SJSA1 (cell line): Measurements from ENCODE around the gene LNP1. TPM values are rescaled to one million over a fixed set of nuclear protein-coding genes. Genes with fewer than 3 reads are reported as not detected.

Source experiments
- DNase-seq, 2 experiments: peaks; one replicate each; pipeline ENCODE4 v3.0.0-alpha.2; 2015 to 2020; ENCODE audit warnings: low spot score in 2 of 2, low read depth in 1 of 2
- H3K27ac ChIP-seq: fragments of 250-450 bp; sonication (Bioruptor Pico); 2 replicates; pipeline ENCODE4 v1.5.1; 2020; ENCODE audit warnings: mild to moderate bottlenecking, moderate library complexity
- H3K27me3 ChIP-seq: fragments of 250-450 bp; sonication (Bioruptor Pico); replicated peaks from 2 replicates; pipeline ENCODE4 v1.5.1; 2020; ENCODE audit warnings: mild to moderate bottlenecking, moderate library complexity
- H3K36me3 ChIP-seq: fragments of 250-450 bp; sonication (Bioruptor Pico); 2 replicates; pipeline ENCODE4 v1.5.1; 2020; ENCODE audit warnings: mild to moderate bottlenecking
- H3K4me1 ChIP-seq: fragments of 250-450 bp; sonication (Bioruptor Pico); replicated peaks from 2 replicates; pipeline ENCODE4 v1.6.1; 2021; ENCODE audit warnings: mild to moderate bottlenecking
- H3K4me3 ChIP-seq: fragments of 250-450 bp; sonication (Bioruptor Pico); 2 replicates; pipeline ENCODE4 v1.5.1; 2020; ENCODE audit warnings: mild to moderate bottlenecking
- H3K9me3 ChIP-seq: fragments of 250-450 bp; sonication (Bioruptor Pico); replicated peaks from 2 replicates; pipeline ENCODE4 v1.5.1; 2020; ENCODE audit warnings: mild to moderate bottlenecking
- total RNA-seq: library from RNA; depleted of rRNA; stranded (reverse); fragments of >200 nt; shearing (Covaris generic); gene quantifications from 2 replicates; pipeline ENCODE4 v1.2.3, GENCODE V29; 2014

The LNP1 gene
- total RNA-seq, 1 experiment from 2014 or later: 1.6 TPM

DNA sequence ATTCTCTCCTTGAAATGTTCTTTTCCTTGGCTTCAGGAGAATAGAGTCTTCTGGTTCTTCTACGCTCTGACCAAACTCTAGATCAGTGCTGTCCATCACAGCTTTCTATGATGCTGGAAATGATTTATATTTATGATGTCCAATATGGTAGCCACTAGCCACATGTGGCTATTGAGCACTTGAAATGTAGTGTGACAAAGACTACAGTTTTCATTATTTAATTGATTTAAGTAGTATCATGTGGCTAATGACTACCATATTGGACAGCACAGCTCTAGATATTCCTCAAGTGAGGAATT is 2.9 kb downstream of the LNP1 start:
- Histone ChIP-seq H3K4me3 (no peak overlapping the region), H3K4me1 (peaks cover 12% of the 10 kb centered on the region; the same call in 1 of the 2 replicates), H3K27me3 (no peaks in the 10 kb centered on the region), H3K27ac (no peak overlapping the region), H3K9me3 (no peaks in the 10 kb centered on the region), H3K36me3 (peaks cover 5% of the 10 kb centered on the region; the same call in 1 of the 2 replicates)
- no peak for DNase-seq

DNA sequence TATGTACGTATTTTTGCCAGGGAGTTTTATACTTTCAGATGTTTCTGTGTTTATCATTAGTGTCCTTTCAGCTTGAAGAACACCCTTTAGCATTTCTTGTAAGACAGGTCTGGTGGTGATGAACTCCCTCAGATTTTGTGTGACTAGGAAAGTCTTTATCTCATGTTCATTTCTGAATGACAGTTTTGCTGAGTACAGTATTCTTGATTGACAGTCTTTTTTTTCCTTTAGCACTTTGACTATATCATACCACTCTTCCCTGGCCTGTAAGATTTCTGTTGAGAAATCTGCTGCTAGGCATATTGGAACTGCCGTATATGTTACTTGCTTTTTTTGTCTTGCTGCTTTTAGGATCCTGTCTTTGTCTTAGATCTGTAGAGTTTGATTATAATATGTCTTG is 5.8 kb downstream of the LNP1 start:
- Histone ChIP-seq H3K27ac (no peak overlapping the region), H3K9me3 (no peaks in the 10 kb centered on the region), H3K4me1 (peaks cover 7% of the 10 kb centered on the region; the same call in 1 of the 2 replicates), H3K4me3 (no peak overlapping the region), H3K36me3 (0 out of 2 replicates have a peak, but pooled peaks cover 2% of the 10 kb centered on the region), H3K27me3 (no peaks in the 10 kb centered on the region)
- no peak for DNase-seq

DNA sequence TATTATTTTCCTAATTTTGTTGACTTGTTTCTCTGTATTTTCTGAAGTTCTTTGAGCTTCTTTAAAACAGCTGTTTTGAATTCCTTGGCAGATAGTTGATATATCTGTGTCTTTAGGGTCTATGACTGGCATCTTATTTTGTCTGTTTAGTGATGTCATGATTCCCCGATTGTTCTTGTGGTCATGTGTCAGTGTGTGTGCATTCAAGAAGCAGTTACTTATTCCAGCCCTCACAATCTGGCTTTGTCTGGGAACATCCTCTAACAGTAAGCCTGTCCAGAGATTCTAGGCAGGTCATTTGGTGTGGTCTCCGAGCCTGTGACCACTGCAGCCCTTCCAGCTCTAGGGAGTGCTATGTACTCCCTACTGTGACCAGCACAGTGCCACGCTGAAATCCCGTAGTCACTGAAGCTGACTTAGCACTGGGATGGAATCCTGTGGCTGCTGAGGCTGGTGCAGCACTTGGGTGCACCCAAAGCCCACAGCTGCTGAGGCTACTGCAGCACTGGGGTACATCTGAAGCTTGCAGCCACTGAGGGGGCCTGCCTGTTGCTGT is 6.7 kb downstream of the LNP1 start:
- Histone ChIP-seq H3K4me1 (no peaks in the 10 kb centered on the region), H3K27me3 (no peaks in the 10 kb centered on the region), H3K27ac (no peak overlapping the region), H3K36me3 (0 out of 2 replicates have a peak, but pooled peaks cover 2% of the 10 kb centered on the region), H3K9me3 (no peaks in the 10 kb centered on the region), H3K4me3 (no peak overlapping the region)
- DNase-seq: no peak

DNA sequence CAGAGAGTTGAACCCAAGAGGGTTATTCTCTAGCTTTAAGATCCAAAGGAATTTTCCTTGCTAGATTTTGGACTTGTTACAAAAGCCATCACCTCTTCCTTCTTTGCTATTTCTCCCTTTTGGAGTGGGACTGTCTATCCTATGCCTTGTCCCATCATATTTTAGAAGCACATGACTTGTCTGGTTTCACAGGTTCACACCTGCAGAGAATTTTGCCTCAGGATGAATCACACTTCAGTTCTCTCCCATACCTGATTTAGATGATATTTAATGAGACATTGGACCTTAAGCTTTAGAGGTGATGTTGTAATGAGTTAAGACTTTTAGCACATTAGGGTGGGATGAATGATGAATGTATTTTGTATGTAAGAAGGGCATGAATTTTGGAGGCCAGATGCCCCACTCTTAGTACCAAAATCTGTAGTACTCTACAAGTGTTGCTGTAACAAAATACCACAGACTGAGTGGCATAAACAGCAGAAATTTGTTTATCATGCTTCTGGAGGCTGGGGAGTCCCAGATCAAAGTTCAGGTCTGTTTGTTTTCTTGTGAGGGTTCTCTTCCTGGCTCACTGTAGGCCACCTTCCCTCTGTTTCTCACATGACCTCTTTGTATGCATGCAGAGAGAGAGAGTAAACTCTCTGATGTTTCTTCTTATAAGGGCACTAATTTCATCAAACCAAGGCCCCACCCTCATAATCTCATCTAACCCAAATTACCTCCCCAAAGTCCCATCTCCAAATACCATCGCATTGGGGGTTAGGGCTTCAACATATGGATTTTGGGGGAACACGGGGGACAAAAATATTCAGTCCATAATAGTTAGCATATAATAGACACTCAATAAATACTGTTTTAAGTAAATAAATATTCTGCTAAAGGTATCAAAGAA is 10.0 kb downstream of the LNP1 start:
- H3K9me3 ChIP-seq: no peaks in the 10 kb centered on the region
- H3K27me3 ChIP-seq: no peaks in the 10 kb centered on the region
- 0 out of 2 replicates have a peak, but pooled peaks cover 2% of the 10 kb centered on the region for H3K36me3 ChIP-seq
- no peaks in the 10 kb centered on the region for H3K4me1 ChIP-seq
- no peak overlapping the region for H3K27ac ChIP-seq
- H3K4me3 ChIP-seq: no peak overlapping the region
- DNase-seq: no peak

DNA sequence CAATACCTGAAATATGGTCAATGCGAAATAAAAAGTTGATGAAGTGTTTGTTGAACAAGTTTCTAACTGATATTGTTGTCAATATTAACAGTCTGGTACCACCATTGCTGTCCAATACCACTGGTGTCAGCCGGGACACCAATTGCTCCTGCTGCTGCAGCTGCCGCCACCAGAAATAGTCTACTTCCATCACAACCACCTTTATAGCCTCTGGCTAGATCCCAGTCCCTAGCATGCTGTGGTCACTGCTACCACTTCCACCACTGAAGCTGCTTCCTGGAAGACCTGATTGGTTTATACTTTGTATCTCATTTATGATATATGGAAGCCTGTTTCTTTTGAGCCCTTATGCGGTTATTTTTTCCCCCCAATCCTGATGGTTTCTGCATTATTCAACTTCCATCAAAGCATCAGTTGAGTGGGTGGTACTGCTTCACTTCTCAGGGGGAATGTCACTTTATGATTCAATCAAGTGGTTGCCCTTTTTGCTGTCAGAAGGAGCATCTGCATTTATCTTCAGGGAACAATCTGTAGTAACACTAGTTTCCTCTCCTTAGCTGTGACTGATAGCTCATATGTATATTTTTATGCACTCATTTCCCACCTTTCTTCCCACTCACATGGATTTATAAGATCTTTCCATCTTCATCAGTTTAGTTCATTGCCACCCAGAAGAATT is 11.7 kb downstream of the LNP1 start:
- no peaks in the 10 kb centered on the region for H3K4me1 ChIP-seq
- no peak overlapping the region for H3K27ac ChIP-seq
- no peak for DNase-seq
- no peaks in the 10 kb centered on the region for H3K27me3 ChIP-seq
- H3K36me3 ChIP-seq: 0 out of 2 replicates have a peak, but pooled peaks cover 2% of the 10 kb centered on the region
- H3K9me3 ChIP-seq: no peaks in the 10 kb centered on the region
- no peak overlapping the region for H3K4me3 ChIP-seq

DNA sequence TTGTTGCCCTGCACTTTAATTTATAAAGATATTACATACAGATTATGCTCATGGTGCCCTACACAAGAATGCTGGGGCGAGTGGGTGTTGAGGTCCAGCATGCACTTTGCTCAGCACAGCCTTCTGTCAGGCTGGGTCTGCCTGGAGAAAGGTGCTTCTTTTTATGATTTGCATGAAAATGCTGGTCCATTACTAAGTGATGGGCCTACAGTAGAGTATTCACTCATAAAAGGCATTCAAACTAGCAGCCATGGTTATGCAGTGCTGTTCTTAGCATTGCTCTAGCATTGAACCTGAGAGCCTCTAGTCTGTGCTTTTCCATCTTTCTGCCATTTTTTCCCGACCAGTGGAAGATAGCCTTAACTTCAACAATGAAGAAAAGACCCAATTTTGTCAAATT is 12.3 kb downstream of the LNP1 start:
- Histone ChIP-seq H3K9me3 (no peaks in the 10 kb centered on the region), H3K27me3 (no peaks in the 10 kb centered on the region), H3K4me3 (no peak overlapping the region), H3K36me3 (0 out of 2 replicates have a peak, but pooled peaks cover 2% of the 10 kb centered on the region), H3K4me1 (no peaks in the 10 kb centered on the region), H3K27ac (no peak overlapping the region)
- no peak for DNase-seq

DNA sequence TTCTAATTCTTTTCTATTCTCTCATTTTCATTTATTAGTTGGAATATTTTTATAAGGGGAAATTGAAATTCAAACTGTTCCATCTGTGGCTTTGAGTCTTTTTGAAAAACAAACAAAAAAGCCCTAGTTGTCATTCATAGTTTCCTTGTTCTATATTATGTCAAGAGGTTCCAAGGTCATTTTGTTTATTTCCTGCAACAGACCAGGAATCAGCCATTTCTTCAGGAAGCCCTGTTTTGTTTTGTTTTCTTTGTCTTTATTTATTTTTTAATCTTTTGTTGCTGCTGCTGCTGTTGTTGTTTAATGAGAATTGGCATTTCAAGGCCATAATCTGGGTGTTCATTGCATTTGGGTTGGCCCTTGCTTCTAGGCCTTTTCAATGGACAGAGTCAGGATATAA is 14.8 kb downstream of the LNP1 start:
- Histone ChIP-seq H3K36me3 (0 out of 2 replicates have a peak, but pooled peaks cover 2% of the 10 kb centered on the region), H3K27ac (no peak overlapping the region), H3K4me3 (no peak overlapping the region), H3K27me3 (no peaks in the 10 kb centered on the region), H3K9me3 (no peaks in the 10 kb centered on the region), H3K4me1 (no peaks in the 10 kb centered on the region)
- DNase-seq: no peak

DNA sequence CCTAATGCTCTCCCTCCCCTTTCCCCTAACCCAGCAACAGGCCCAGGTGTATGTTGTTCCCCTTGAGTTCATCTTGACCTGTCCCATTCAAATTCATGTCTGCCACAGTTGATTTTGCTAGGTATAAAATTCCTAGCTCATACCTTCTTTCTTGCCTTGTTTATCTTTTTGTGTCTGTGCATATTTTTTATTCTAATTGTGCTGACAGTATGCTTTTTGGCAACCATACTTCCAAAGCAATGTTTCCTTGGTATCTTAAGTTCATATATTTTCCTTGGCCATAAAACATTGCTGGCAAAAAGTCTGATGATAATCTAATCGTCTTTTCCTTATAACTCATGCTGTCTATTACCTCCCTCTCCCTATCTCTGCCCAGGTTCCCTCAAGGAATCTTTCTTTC is 15.5 kb downstream of the LNP1 start:
- Histone ChIP-seq H3K27ac (no peak overlapping the region), H3K9me3 (no peaks in the 10 kb centered on the region), H3K4me1 (no peaks in the 10 kb centered on the region), H3K36me3 (no peaks in the 10 kb centered on the region), H3K4me3 (no peak overlapping the region), H3K27me3 (no peaks in the 10 kb centered on the region)
- DNase-seq: no peak

DNA sequence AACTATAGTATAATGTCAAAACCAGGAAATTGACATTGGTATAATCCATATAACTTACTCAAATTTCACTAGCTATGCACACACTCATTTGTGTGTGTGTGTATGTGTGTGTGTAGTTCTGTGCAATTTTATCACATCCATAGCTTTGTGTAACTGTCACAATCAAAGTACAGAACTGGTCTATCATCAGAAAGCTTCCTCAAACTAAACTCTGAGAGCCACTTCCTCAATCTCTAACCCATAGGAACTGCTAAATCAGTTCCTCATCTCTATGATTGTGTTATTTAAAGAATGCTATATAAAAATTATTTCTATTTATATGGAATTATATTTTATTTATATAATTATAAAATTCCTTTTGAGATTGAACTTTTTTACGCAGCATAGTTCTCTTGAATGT is 18.1 kb downstream of the LNP1 start:
- Histone ChIP-seq H3K27ac (no peak overlapping the region), H3K4me3 (no peak overlapping the region)

DNA sequence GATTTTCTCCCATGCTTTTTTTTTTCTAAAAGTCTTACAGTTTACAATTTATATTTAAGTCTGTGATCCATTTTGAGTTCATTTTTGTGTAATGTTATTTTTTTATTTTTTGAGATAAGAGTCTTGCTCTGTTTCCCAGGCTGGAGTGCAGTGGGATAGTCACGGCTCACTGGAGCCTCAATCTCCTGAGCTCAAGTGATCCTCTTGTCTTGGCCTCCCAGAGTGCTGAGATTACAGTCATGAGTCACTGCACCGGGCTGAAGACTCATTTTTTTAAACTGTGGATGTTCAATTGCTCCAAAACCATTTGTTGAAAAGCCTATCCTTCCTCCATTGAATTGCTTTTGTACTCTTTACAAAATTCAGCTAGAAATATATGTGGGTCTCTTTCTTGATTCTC is 19.5 kb downstream of the LNP1 start:
- Histone ChIP-seq H3K27ac (no peak overlapping the region), H3K36me3 (no peaks in the 10 kb centered on the region), H3K4me1 (no peaks in the 10 kb centered on the region), H3K9me3 (no peaks in the 10 kb centered on the region), H3K27me3 (no peaks in the 10 kb centered on the region), H3K4me3 (no peak overlapping the region)
- DNase-seq: no peak

More for the DNA sequence above, 18.1 kb downstream of the LNP1 start:
- no peaks in the 10 kb centered on the region for H3K36me3 ChIP-seq
- no peaks in the 10 kb centered on the region for H3K27me3 ChIP-seq
- H3K9me3 ChIP-seq: no peaks in the 10 kb centered on the region
- no peaks in the 10 kb centered on the region for H3K4me1 ChIP-seq
- DNase-seq: no peak

DNA sequence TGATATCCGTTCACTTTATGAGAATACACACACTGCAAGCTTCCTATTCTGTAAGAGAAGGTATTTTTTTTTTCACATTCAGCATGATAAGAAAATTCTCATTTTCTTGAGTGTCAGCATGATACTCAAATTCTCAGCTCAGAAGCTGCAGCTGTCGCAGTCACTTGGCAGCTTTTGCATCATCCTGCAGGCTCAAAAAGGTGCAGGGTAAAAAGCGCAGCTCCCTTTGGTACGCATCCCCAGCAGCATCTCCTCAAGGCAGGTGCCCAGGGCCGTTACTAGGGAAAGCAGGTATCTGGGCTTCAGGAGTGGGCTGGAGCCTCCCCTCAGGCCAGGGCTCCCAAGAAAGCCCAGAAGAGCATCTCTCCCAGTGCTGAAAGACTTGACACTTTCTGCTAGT is 22.3 kb downstream of the LNP1 start:
- Histone ChIP-seq H3K27me3 (no peaks in the 10 kb centered on the region), H3K9me3 (no peaks in the 10 kb centered on the region), H3K4me1 (no peaks in the 10 kb centered on the region), H3K4me3 (no peak overlapping the region), H3K36me3 (no peaks in the 10 kb centered on the region), H3K27ac (no peak overlapping the region)
- no peak for DNase-seq

DNA sequence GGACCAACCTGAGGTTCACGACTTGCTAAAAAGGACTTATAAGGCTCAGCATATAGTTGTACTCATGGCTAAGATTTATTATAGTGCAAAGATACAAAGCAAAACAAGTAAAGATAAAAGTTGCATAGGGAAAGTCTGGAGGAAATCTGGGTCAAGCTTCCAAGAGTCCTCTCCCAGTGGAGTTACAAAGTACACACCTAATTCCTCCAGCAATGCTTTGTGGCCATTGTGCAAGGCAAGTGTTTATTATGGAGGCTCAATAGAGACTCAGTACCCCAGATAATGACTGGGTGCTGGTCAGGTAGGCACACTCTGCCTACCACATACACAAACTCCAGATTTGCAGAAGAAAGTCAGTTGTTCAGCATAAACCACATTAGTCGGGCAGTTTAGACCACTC is 22.9 kb downstream of the LNP1 start:
- no peaks in the 10 kb centered on the region for H3K9me3 ChIP-seq
- H3K4me1 ChIP-seq: no peaks in the 10 kb centered on the region
- H3K4me3 ChIP-seq: no peak overlapping the region
- no peaks in the 10 kb centered on the region for H3K36me3 ChIP-seq
- no peaks in the 10 kb centered on the region for H3K27me3 ChIP-seq
- DNase-seq: no peak
- H3K27ac ChIP-seq: no peak overlapping the region

DNA sequence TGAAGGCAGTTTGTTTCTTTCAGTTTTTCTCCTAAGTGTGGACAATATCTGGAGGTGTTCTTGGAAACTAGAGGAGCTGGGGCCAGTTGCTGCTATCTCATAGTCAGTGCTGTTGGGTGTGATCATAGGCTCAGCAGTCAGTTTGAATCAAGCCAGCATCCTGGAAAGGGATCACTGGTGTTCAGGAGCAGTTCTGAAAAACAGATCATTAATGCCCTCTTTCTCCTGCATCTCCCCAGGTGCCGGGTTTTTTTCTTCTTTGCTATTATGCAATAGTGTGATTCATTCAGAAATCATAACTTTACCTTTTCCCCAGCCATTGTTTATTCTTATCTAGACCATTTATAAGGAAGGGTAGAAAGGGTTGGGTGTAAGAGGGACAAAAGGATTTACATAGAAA is 24.0 kb downstream of the LNP1 start:
- no peak for DNase-seq
- no peak overlapping the region for H3K27ac ChIP-seq
- no peaks in the 10 kb centered on the region for H3K4me1 ChIP-seq
- no peaks in the 10 kb centered on the region for H3K9me3 ChIP-seq
- no peaks in the 10 kb centered on the region for H3K27me3 ChIP-seq
- no peak overlapping the region for H3K4me3 ChIP-seq
- no peaks in the 10 kb centered on the region for H3K36me3 ChIP-seq

DNA sequence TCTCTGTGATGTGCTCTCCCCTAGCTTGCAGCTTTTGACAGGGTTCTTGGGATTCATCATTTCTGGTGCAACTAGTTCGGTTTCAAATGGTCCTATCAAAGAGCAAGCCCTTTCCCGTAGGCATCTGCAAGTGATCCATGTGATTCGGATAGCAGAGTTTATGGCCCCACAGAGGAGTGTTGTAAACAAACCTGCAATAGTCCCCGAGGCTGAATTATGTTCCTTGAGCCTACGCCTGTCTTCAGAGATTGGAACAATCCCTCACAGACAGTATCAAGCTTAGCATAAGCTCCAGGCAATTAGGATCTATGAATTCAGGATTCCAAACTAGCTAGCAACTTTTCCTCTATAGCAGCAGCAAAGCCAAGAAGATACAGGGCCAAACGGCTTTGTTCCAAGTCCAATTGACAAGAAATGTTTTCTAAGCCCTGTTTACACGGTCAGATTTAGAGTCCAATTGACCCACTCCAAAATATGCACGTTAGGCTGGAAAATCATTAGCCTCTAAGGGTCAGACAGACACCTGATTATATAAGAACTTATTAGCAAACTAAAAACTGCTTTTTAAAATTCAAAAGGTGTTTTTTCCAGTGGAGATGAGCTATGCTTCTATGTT is 24.8 kb downstream of the LNP1 start:
- H3K27me3 ChIP-seq: no peaks in the 10 kb centered on the region
- DNase-seq: no peak
- no peaks in the 10 kb centered on the region for H3K4me1 ChIP-seq
- H3K9me3 ChIP-seq: no peaks in the 10 kb centered on the region
- no peak overlapping the region for H3K4me3 ChIP-seq
- no peak overlapping the region for H3K27ac ChIP-seq
- no peaks in the 10 kb centered on the region for H3K36me3 ChIP-seq
